ENCODE results near the gene UGGT1.

GRCh38 chr2:128170776-128171175, 79.8 kb downstream of the UGGT1 start:
- no peak for TF ChIP-seq POLR2A (IDR thresholded peaks at IDR 0.05)
- no peak for TF ChIP-seq CTCF (IDR thresholded peaks at IDR 0.05)
